HG03139 (cell line): ENCODE data around the gene GRB14.
"Not testable (repeated sequence)": the region's sequence is repeated elsewhere in the genome, so short reads cannot be mapped to it uniquely, and the experiment has no call there.

Experiments
- ATAC-seq: cut with Tn5 transposase; IDR thresholded peaks from one replicate; pipeline ENCODE4 v1.9.1; 2021; ENCODE audit not compliant: unreplicated experiment

The GRB14 gene

DNA sequence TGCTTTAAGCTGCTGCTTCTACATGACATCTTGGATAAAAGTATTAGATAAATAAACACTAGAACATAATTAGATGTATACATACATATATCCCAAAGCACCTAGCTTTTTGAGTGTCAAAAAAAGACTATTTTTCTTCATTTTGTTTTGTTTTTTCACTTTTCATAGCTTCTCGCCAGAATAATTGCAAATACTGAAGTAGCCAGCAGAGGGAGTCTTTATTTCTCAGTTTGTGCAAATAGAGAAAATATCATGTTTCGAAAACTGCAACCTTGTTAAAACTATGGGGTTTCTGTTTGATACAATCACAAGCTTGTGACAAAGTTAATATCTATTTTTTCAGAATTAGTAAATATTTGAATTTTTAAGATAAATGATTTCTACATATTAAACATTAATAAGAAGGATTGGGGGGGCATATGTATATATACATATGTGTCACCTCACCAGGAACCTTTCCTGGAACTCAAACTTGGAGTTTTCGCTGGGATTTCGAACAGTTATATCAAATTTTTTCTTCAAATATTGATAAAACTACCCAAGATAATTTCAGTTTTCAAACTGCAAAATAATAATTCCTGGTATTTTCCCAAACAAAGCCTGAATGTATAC lies 61.0 kb downstream of the GRB14 start:
- no peak for ATAC-seq

- ATAC-seq, result no peak
Observed at GRCh38 chr2:164558450-164558849, 62.8 kb downstream of the GRB14 start.

DNA sequence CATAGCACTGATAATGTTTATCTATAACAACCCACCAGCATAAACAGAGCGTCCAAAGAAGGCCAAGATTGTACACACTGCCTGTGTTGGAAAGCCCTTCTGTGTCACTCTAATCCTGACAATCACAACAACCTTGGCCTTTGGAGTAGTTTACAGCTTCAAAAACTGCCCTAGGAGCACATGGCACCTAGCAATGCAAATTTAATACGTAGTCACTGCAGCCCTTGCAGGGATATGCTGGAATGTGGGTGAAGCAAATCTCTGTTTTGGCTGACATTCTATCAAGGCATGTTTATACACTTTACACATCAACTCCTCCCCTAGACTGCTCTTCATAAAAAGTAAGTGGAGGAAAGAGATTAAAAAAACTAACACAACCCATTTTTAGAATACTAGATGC lies 66.8 kb downstream of the GRB14 start:
- no peak for ATAC-seq

DNA sequence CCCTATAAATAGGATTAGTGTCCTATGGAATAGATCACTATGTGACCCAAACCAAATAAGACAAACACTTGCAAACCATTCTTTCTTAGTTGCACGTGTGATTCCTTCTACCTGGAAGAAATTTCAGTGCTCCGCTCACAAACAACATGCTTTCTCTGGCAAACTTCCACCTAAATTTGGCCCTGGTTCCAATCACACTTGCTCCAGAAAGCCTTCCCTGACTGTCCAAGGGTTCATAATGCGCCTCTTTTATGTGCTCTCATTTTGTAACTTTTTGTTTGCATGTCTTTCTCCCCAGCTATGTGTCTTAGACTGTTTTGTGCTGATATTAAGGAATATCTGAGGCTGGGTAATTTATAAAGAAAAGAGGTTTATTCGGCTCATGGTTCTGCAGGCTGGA lies 69.8 kb downstream of the GRB14 start:
- no peak for ATAC-seq

GRCh38 chr2:164549705-164550104 lies 71.6 kb downstream of the GRB14 start:
- not testable (repeated sequence) for ATAC-seq

- no peak for ATAC-seq
Observed at GRCh38 chr2:164545484-164545883, 75.8 kb downstream of the GRB14 start.

- no peak for ATAC-seq
Observed at GRCh38 chr2:164542581-164543021, 78.7 kb downstream of the GRB14 start.

DNA sequence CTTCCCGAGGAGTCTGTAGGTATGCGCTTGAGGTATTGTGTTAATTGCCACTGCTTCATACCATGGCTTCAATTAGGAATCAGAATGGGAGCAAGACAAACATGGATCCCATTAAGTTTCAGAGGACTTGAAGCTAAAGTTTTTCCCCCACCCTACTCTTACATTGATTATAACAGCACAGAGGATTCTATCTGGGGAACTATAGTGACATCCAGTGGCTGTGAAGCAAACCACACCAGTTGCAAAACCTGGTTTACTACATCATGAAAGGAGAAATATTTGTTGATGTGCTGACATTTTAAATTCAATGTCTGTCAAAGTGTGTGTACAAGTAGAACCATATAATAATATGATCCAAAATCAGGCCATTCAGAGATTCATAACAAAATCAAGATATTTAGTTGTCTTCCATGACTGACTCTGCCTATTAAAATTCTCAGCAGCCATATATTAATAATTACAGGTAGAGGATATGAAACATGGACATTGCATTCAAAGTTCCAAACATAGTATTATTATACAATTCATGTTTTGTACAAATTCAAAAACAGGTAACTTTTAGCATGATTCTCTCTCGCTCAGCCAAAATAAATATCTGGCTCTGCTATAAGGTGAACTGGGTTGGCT lies 82.9 kb downstream of the GRB14 start:
- ATAC-seq, result peak; percentile 57

- ATAC-seq, result no peak
Observed at GRCh38 chr2:164535280-164536025, 85.8 kb downstream of the GRB14 start.

DNA sequence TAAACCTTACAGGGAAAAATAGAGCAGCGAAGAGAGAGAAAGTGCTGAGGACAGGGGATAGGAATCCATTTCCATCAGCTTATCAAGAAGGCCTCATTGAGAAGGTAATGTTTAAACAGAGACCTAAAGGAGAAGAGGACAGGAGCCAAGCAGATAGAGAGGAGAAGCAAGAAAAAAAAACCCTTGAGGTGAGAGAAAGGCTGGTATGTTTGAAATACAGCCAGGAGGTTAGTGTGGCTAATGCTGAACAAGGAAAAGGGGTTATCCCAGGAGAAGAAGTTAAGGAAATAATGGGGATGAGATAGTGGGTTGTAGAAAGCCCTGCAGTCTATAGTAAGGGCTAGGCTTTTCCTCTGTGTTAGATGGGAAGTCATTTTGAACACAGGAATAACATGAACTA lies 90.8 kb downstream of the GRB14 start:
- ATAC-seq, result no peak

GRCh38 chr2:164523726-164524125 lies 97.6 kb downstream of the GRB14 start:
- no peak for ATAC-seq

- no peak for ATAC-seq
Observed at GRCh38 chr2:164523009-164523408, 98.3 kb downstream of the GRB14 start.

- ATAC-seq, result no peak
Observed at GRCh38 chr2:164522561-164522981, 98.7 kb downstream of the GRB14 start.

DNA sequence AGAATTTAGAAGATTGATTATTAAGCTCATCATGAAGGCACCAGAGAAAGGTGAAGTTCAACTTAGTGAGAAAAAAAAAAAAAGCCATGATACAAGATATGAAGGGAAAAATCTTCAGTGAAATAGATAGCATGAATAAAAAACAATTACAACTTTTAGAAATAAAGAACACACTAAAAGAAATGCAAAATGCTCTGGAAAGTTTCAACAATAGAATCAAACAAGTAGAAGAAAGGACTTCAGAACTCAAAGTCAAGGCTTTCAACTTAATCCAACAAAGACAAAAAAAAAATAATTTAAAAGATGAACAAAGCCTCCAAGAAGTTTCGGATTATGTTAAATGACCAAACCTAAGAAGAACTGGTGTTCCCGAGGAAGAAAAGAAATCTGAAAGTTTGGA lies 105.5 kb downstream of the GRB14 start:
- no peak for ATAC-seq

- ATAC-seq, result no peak
Observed at GRCh38 chr2:164515030-164515429, 106.3 kb downstream of the GRB14 start.

GRCh38 chr2:164514491-164514890 lies 106.8 kb downstream of the GRB14 start:
- no peak for ATAC-seq

DNA sequence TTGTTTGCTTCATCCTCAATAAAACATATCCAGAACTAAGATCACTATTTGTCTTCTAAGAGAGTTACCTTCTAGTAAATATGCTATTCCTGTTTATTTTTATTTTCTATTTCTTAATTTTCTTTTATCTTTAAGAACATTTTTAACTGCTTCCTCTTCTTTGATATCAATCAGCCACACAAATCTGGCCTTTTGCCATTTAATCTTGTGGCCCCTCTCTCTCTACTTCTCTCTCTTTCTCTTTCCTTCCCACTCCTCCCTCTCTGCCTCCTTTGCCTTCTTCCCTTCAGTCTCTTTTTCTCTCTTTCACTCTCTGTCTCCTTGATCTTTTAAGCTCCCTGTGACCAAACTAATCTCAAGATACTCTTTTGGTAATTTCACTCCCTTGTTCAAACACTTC lies 108.4 kb downstream of the GRB14 start:
- no peak for ATAC-seq

DNA sequence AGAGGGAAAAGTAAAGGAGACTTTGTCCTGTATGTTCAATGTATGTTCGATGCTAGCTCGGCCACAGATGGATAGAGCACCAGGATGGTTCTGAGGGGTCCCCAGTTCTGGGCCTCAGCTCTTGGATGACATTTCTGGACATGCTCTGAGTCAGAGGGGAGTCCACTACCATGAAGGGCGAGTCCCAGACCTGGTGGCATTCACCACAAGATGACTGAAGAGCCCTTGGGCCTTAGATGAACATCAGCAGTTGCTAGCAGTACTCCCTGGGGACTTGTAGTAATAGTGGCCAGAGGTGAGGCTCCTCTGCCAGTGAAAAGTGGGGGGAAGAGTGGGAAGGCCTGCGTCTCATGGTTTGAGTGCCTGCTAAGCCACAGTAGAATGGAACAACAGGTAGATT lies 109.5 kb downstream of the GRB14 start:
- no peak for ATAC-seq

DNA sequence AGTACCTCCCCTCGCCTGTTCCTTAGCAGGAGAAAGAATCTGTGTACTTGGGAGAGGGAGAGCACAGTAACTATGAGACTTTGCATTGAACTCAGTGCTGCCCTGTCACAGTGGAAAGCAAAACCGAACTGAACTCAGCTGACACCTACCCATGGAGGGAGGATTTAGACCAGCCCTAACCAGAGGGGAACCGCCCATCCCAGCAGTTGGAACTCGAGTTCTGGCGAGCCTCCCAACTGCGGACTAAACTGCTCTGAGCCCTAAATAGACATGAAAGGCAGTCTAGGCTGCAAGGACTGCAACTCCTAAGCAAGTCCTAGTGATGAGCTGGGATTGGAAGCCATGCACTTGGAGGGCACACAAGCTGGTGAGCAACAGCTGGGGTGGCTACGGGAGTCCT lies 110.4 kb downstream of the GRB14 start:
- no peak for ATAC-seq

DNA sequence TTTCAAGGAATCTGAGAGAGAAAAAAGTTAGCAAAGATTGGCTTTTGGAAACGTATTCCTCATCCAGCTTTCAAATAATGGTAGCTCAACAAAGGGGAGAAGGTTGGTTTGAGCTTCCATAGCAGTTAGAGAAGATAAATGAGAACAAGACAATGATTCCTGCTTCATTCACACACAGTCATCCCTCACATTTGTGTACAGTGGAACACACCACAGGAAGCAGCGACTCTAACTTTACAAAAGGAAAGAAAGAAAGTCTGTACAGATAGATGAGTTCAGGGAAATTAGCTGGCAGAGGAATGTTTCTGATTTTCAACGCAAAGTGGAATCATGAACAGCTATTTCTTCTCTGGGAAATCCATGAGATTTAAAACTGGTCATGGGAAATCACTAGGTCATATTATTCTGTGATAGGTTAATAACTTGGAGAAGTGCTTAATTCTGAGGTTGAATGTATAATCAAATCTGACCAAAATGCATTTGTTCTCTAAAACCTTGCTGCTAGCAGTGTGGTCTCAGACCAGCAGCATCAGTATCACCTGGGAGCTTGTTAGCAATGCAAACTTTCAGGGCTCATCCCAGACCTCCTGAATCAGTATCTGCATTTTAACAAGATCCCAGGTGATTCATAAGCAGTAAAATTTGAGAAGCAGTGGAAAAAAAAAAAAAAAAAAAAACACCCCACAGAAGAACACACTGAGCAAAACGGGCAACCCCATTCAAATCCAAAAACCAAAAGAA lies 112.0 kb downstream of the GRB14 start:
- no peak for ATAC-seq

- no peak for ATAC-seq
Observed at GRCh38 chr2:164504253-164504652, 117.0 kb downstream of the GRB14 start.

DNA sequence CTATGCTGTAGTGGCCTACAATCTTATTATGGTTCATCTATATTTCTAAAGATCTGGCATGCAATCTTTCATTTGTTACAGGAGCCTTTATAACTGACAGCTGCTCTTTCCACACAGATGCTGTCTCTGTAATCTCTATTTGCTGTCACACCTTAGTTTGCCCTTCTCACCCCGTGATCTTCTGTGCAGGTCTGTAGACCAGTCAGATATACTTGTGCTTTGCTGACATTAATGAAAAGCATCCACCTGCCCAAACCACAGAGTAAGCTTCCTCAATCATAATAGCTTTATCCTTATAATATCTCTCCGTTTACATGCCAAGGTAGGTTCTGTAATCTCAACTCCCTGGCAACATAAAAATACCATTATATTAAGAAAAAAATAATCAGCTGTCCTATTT lies 122.4 kb downstream of the GRB14 start:
- ATAC-seq, result no peak
